HepG2 (cell line): ENCODE measurements around the gene UBL3. TPM values are rescaled to one million over a fixed set of nuclear protein-coding genes. Genes with fewer than 3 reads are reported as not detected.

ENCODE experiments used
- ATAC-seq: fragments of 200-7000 bp; cut with Tn5 transposase; 3 replicates; pipeline ENCODE4 v1.9.1; 2020; ENCODE audit warnings: mild to moderate bottlenecking, moderate library complexity
- BruUV-seq: library from RNA; stranded (reverse); fragments of 400-500 nt; replicated peaks from 2 replicates; lab custom pipeline; 2021; lab: Mats Ljungman, UMichigan
- CTCF ChIA-PET: fragments of 300-600 bp; formaldehyde crosslinking; extraction: SDS; loops from one replicate; lab custom pipeline; 2021; ENCODE audit warnings: low total read pairs, inconsistent platforms, low intra/inter-chr PET ratio; lab: Yijun Ruan, JAX
- POLR2A ChIA-PET: fragments of 350-600 bp; sonication (Branson Sonifier 250); formaldehyde crosslinking; loops from one replicate; lab custom pipeline; 2020; ENCODE audit warnings: antibody characterized with exemption, inconsistent platforms; lab: Yijun Ruan, JAX
- DNase-seq: peaks from one replicate; pipeline ENCODE4 v3.0.0-alpha.2; 2015; ENCODE audit warnings: low spot score
- FAIRE-seq: peaks from 3 replicates; lab custom pipeline; 2011; peaks lifted over from hg19 to GRCh38; lab: Jason Lieb, UNC
- H2AFZ ChIP-seq: one replicate; pipeline ENCODE4 v1.6.1; 2011; ENCODE audit warnings: low read length, inconsistent platforms
- H3K27ac ChIP-seq: fragments of 300-600 bp; 3 replicates; pipeline ENCODE4 v1.8.0; 2011; ENCODE audit warnings: mixed run types, mild to moderate bottlenecking, mixed read lengths, low read length, inconsistent platforms; ENCODE audit not compliant: insufficient read depth; ENCODE audit errors: extremely low read length
- H3K27me3 ChIP-seq, 2 experiments: fragments of 200-600 bp in 1 of 2; 2 replicates in 1 of 2; 3 replicates in 1 of 2; pipeline versions ENCODE4 v1.6.0 to v1.8.0; 2011; ENCODE audit warnings: low read length in 2 of 2, mild to moderate bottlenecking in 2 of 2, moderate library complexity in 2 of 2, inconsistent platforms in 1 of 2; ENCODE audit not compliant: insufficient read depth in 2 of 2, control insufficient read depth in 1 of 2
- H3K36me3 ChIP-seq, 2 experiments: fragments of 200-600 bp in 1 of 2; replicated peaks in 1 of 2; 2 replicates in 1 of 2; 3 replicates in 1 of 2; pipeline versions ENCODE4 v1.5.1 to v1.8.0; 2011; ENCODE audit warnings: low read length in 2 of 2, inconsistent platforms in 1 of 2; ENCODE audit not compliant: insufficient read depth in 2 of 2, control insufficient read depth in 1 of 2
- H3K4me1 ChIP-seq: 2 replicates; pipeline ENCODE4 v1.5.1; 2012; ENCODE audit warnings: low read length, inconsistent platforms; ENCODE audit not compliant: insufficient read depth
- H3K4me2 ChIP-seq: 2 replicates; pipeline ENCODE4 v1.6.0; 2011; ENCODE audit warnings: low read depth, low read length, inconsistent platforms
- H3K4me3 ChIP-seq, 3 experiments: fragments of 200-600 bp in 1 of 3; sonication (generic), shearing (Covaris generic) in 1 of 3; replicated peaks in 1 of 3; 2 replicates each; pipeline ENCODE4 v1.5.1; 2011 to 2016; ENCODE audit warnings: low read length in 3 of 3, inconsistent platforms in 2 of 3, low read depth in 2 of 3, mild to moderate bottlenecking in 2 of 3, control low read depth in 1 of 3, mixed read lengths in 1 of 3; ENCODE audit not compliant: insufficient read depth in 1 of 3
- H3K79me2 ChIP-seq: one replicate; pipeline ENCODE4 v1.6.1; 2011; ENCODE audit warnings: low read length, inconsistent platforms; ENCODE audit not compliant: insufficient read depth
- H3K9ac ChIP-seq: 2 replicates; pipeline ENCODE4 v1.6.0; 2011; ENCODE audit warnings: mild to moderate bottlenecking, low read depth, low read length, inconsistent platforms; ENCODE audit not compliant: insufficient read depth
- H3K9me3 ChIP-seq: 2 replicates; pipeline ENCODE4 v1.5.1; 2012; ENCODE audit warnings: mild to moderate bottlenecking, low read length
- H4K20me1 ChIP-seq: 2 replicates; pipeline ENCODE4 v1.6.0; 2011; ENCODE audit warnings: inconsistent platforms, mild to moderate bottlenecking, low read length, moderate library complexity; ENCODE audit not compliant: insufficient read depth
- AHR ChIP-seq: IDR thresholded peaks from 2 replicates; pipeline ENCODE4 v1.6.1; 2018; ENCODE audit warnings: missing genetic modification reagents, missing compliant biosample characterization
- FOSL2 ChIP-seq: sonication (generic); formaldehyde crosslinking; IDR thresholded peaks from 2 replicates; pipeline ENCODE4 v1.4.0; 2020; ENCODE audit warnings: missing genetic modification reagents
- HOMEZ ChIP-seq: IDR thresholded peaks from 2 replicates; pipeline ENCODE4 v1.6.1; 2016; ENCODE audit warnings: low read depth
- KLF16 ChIP-seq, 2 experiments: sonication (generic) in 1 of 2; formaldehyde crosslinking in 1 of 2; IDR thresholded peaks; 2 replicates each; pipeline versions ENCODE4 v1.6.1 to v1.8.0; 2016 to 2023; ENCODE audit warnings: missing genetic modification reagents in 2 of 2, missing compliant biosample characterization in 1 of 2
- MAF1 ChIP-seq: sonication (generic); formaldehyde crosslinking; IDR thresholded peaks from 2 replicates; pipeline ENCODE4 v1.5.0; 2020; ENCODE audit warnings: missing genetic modification reagents, borderline replicate concordance
- MAFK ChIP-seq, 2 experiments: IDR thresholded peaks in 1 of 2; conservative IDR thresholded peaks in 1 of 2; 2 replicates each; pipeline ENCODE4 v1.6.1; 2011; ENCODE audit warnings: improper control_type of control experiment in 2 of 2, low read length in 2 of 2
- SETDB1 ChIP-seq: sonication (generic); formaldehyde crosslinking; IDR thresholded peaks from 2 replicates; pipeline ENCODE4 v1.5.1; 2020; ENCODE audit warnings: missing genetic modification reagents, mild to moderate bottlenecking, borderline replicate concordance
- SMARCE1 ChIP-seq: fragments of 450-650 bp; IDR thresholded peaks from 2 replicates; pipeline ENCODE4 v1.6.1; 2017; ENCODE audit warnings: borderline replicate concordance
- THAP9 ChIP-seq: sonication (generic); formaldehyde crosslinking; IDR thresholded peaks from 2 replicates; pipeline ENCODE4; 2020; ENCODE audit warnings: missing genetic modification reagents, mild to moderate bottlenecking, borderline replicate concordance
- ZBTB3 ChIP-seq: sonication (generic); formaldehyde crosslinking; IDR thresholded peaks from 2 replicates; pipeline ENCODE4 v1.4.0; 2020; ENCODE audit warnings: low read depth, mild to moderate bottlenecking, moderate library complexity, missing genetic modification reagents, borderline replicate concordance
- ZNF264 ChIP-seq: sonication (generic); formaldehyde crosslinking; IDR thresholded peaks from 2 replicates; pipeline ENCODE4 v1.4.0; 2020; ENCODE audit warnings: missing genetic modification reagents
- ZNF329 ChIP-seq: sonication (generic); formaldehyde crosslinking; IDR thresholded peaks from 2 replicates; pipeline ENCODE4 v1.9.0; 2021; ENCODE audit warnings: low read depth, mild to moderate bottlenecking, missing genetic modification reagents
- ZNF709 ChIP-seq: sonication (generic); formaldehyde crosslinking; IDR thresholded peaks from 2 replicates; pipeline ENCODE4 v1.5.0; 2020; ENCODE audit warnings: mild to moderate bottlenecking, missing genetic modification reagents
- ZNF740 ChIP-seq: sonication (generic); formaldehyde crosslinking; IDR thresholded peaks from 2 replicates; pipeline ENCODE4 v1.4.0; 2020; ENCODE audit warnings: missing genetic modification reagents
- ZNF776 ChIP-seq: sonication (generic); formaldehyde crosslinking; IDR thresholded peaks from 2 replicates; pipeline ENCODE4 v1.4.0; 2020; ENCODE audit warnings: mild to moderate bottlenecking, missing genetic modification reagents
- ZNF800 ChIP-seq: sonication (generic); formaldehyde crosslinking; IDR thresholded peaks from 2 replicates; pipeline ENCODE4 v1.4.0; 2020; ENCODE audit warnings: missing genetic modification reagents
- WGBS: methylation state at CpG from one replicate; pipeline ENCODE4 v1.1.6; 2017; ENCODE audit warnings: low lambda C conversion rate; 5-methylcytosine and 5-hydroxymethylcytosine counted together
- in situ Hi-C: cut with HindIII; loops from 2 replicates; pipeline ENCODE4 v1.10.0; 2017; ENCODE audit warnings: low pct_unique_long_range_greater_than_20kb; ENCODE audit not compliant: extremely low pct_ligation_motif_present
- intact Hi-C: fragments of 100-400 bp; cut with micrococcal nuclease; formaldehyde crosslinking; loops from one replicate; pipeline ENCODE4 v1.10.0; 2022; ENCODE audit not compliant: unreplicated experiment
- polyA plus RNA-seq, 8 experiments: library from polyadenylated mRNA; depleted of rRNA in 3 of 8; stranded (reverse) in 7 of 8; unstranded in 1 of 8; fragments of >200 nt; fragmentation: Illumina TruSeq in 4 of 8; extraction: Trizol in 4 of 8; gene quantifications; 2 replicates each; pipeline versions ENCODE4 v1.2.1 to v1.2.3, GENCODE V29; 2011 to 2016; ENCODE audit warnings: low read depth in 4 of 8, missing spikeins in 1 of 8, mixed read lengths in 1 of 8; ENCODE audit not compliant: insufficient read depth in 1 of 8
- total RNA-seq, 5 experiments: library from RNA; depleted of rRNA; stranded (reverse); fragments of >200 nt; fragmentation: Illumina TruSeq; extraction: Trizol; gene quantifications; 2 replicates each; pipeline ENCODE4 v1.2.3, GENCODE V29; 2016; ENCODE audit warnings: low read depth in 1 of 5

The UBL3 gene
- total and polyA plus RNA-seq, 2 of the 13 experiments (the other 11 are each of a cell fraction or from before 2014, with no cell fraction given) = 7.4 to 9.6 TPM

- Histone ChIP-seq H3K79me2 (no peaks in the 10 kb centered on the region), H3K4me3 (no peak overlapping the region), H3K9ac (no peak overlapping the region), H3K36me3 (no peaks in the 10 kb centered on the region), H3K9me3 (no peaks in the 10 kb centered on the region), H3K4me2 (no peak overlapping the region), H3K4me1 (peaks cover 17% of the 10 kb centered on the region), H4K20me1 (no peaks in the 10 kb centered on the region), H2AFZ (no peak overlapping the region), H3K27ac (no peak overlapping the region), H3K27me3 (peaks cover 0 to 6% of the 10 kb centered on the region in 2 experiments; a peak in 2 of 5 replicates)
- no TSS peak for BruUV-seq
- WGBS = 29% methylated on average over 8 of the region's 8 CpGs
- in situ Hi-C loops = no loop called here
- intact Hi-C loops = no loop called here
- ChIA-PET POLR2A (no interaction called here), CTCF (no interaction called here)
- ATAC-seq = peak; percentile 71
- FAIRE-seq = no peak
- peak; percentile 52 for DNase-seq
- no peak for TF ChIP-seq SMARCE1
- no peak for TF ChIP-seq SETDB1
- no peak for TF ChIP-seq ZNF776 (CRISPR knock-in tag)
- no peak for TF ChIP-seq MAF1 (CRISPR knock-in tag)
- TF ChIP-seq ZNF800 (CRISPR knock-in tag) = no peak
- no peak for TF ChIP-seq ZBTB3 (CRISPR knock-in tag)
- no peak for TF ChIP-seq ZNF740 (CRISPR knock-in tag)
- no peak for TF ChIP-seq THAP9 (CRISPR knock-in tag)
- TF ChIP-seq HOMEZ (CRISPR knock-in tag) = 0 out of 2 replicates have a peak, but pooled peaks have one; percentile 52
- TF ChIP-seq FOSL2 (CRISPR knock-in tag) = peak; percentile 37; the same call in 1 of the 2 replicates
- TF ChIP-seq ZNF709 (CRISPR knock-in tag) = no peak
- TF ChIP-seq ZNF264 (CRISPR knock-in tag) = no peak
- no peak for TF ChIP-seq ZNF329 (CRISPR knock-in tag)
- TF ChIP-seq MAFK (conservative IDR thresholded peaks at IDR 0.05 in 1 of 2, IDR thresholded peaks at IDR 0.05 in 1 of 2; ENCODE audit: low read length in 2 of 2) = no peak
- no peak for TF ChIP-seq AHR (CRISPR knock-in tag)
- no peak for TF ChIP-seq KLF16 (CRISPR knock-in tag; IDR thresholded peaks at IDR 0.05)
Measured at GRCh38 chr13:29861694-29862110, 11.3 kb upstream of the UBL3 start.
